GM21737 (cell line): ENCODE measurements around the gene NKD1.

Source experiments
- ATAC-seq: cut with Tn5 transposase; IDR thresholded peaks from one replicate; pipeline ENCODE4 v1.9.1; 2021; ENCODE audit warnings: mild to moderate bottlenecking, moderate library complexity; ENCODE audit not compliant: unreplicated experiment

The NKD1 gene

DNA sequence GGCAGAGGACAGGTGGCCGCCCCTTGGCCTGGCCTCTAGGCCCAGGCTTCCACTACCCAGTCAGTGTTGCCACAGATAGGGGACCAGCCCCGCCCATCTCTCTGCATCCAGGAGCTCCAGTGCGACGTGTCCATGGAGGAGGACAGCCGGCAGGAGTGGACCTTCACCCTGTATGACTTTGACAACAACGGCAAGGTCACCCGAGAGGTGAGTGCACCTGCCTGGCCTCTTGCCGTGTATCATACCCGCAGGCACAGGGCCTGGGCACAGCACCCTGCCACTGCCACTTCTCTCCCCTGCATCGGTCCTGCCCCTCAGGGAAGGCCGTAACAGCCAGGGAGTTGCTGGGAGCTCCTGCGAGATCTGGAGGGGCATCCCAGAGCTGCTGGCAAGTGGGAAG is 77.2 kb downstream of the NKD1 start:
- ATAC-seq: no peak

DNA sequence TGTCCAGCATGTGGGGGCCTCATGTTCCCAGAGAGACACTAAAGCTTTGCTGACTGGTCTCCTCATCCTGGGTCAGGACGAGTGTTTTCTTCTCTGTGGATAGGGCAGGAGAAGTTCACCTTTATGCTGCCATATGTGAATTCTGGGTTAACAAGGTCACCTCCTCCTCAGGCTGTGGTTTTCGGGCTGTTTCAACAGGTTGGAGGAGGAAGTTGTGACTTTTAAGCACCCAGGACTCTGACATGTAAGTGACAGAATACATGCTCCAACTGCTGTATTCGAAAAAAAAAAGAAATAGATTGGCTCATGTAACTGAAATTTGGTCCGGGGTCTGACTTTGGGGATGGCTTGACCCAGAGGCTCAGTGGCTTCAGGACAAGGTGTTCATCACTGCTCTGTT is 78.7 kb downstream of the NKD1 start:
- no peak for ATAC-seq

DNA sequence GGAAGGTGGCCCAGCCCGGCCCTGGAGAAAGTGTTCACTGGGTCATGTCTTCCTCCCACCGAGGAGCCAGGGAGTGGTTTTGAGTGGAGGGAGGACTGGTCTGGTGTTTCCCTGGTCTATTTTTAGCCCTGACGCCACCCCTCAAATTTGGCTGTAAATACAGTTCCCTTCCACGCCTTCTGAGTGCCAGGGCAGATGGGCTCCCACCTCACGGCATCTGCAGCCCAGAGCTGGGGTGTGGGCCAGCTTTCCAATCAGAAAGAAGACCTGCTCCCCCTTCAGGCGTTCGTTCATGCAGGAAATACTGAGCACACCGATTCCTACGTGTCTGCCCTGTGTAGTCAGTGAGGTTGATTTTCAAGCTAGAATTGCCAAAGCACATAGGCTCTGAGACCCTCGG is 79.2 kb downstream of the NKD1 start:
- ATAC-seq: no peak

DNA sequence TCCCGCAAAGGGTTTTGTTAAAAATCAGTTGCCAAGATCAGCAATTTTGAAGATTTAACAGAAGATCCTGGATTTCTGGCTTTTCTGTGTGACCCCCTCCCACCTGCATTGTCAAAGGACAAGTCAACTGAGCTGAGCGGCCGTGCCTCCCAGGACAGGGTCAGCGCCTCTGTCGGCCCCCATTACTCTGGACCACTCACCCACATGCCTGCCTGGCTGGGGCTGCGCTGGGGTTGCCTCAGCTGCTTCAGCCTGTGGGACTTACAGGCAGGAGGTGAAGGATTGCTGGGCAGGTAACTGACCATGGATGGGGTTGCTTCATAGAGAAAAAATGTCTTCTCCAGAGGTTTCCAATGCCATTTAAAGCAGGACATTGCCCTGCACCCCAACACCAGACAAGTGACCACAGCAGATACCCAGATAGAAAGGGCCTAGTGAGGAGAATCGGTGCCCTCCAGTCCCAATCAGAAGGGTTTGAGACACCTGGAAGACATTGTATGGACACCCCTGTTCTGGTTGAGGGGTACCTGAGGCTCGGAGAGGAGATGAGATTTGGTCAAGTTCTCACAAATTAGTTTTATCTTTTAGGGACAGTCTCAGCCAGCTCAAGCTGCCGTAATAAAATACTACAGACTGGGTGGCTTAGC is 80.1 kb downstream of the NKD1 start:
- ATAC-seq: no peak

DNA sequence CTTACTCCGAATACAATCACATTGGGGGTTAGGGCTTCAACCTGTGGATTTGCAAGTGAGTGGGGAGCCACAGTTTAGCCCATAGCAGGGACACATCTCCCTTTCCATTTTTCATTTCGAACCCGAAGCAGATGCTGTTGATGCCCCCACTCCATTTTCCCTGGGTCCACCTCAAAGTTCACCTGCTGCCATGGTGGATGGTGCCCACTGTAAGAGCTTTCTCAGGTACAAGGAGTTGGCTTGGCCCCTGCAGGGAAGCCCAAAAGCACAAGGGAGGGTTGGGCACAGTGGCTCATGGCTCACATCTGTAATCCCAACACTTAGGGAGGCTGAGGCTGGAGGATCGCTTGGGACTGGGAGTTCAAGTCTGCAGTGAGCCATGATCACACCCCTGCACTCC is 81.1 kb downstream of the NKD1 start:
- no peak for ATAC-seq

DNA sequence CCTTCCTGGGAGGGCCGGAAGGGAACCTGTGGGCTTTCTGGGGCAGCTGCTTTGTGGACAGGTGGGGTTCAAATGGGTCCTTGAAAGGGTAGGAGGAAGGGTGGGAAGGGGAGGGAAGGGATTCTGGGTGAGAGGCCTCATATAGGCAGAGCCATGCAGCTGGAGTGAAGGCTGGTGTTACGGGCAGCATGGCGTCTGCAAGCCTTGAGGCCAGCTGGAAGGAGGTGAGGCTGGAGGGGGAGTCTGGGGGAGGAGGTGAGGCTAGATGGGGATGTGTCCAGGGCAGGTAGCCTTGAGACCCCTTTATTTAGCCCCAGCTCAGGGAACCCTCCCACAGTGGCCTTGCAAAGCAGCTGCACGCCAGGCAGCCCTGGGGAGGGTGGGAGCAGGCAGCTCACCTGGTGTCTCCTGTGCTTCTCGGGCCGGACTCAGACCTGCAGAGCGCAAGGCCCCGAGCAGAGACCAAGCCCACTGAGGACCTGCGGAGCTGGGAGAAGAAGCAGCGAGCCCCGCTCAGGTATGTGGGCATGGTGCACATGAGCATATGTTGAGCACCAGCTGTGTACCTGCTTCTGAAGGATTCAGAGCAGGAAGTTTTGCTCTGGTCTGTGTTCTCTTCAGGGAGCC is 82.3 kb downstream of the NKD1 start:
- ATAC-seq: no peak

DNA sequence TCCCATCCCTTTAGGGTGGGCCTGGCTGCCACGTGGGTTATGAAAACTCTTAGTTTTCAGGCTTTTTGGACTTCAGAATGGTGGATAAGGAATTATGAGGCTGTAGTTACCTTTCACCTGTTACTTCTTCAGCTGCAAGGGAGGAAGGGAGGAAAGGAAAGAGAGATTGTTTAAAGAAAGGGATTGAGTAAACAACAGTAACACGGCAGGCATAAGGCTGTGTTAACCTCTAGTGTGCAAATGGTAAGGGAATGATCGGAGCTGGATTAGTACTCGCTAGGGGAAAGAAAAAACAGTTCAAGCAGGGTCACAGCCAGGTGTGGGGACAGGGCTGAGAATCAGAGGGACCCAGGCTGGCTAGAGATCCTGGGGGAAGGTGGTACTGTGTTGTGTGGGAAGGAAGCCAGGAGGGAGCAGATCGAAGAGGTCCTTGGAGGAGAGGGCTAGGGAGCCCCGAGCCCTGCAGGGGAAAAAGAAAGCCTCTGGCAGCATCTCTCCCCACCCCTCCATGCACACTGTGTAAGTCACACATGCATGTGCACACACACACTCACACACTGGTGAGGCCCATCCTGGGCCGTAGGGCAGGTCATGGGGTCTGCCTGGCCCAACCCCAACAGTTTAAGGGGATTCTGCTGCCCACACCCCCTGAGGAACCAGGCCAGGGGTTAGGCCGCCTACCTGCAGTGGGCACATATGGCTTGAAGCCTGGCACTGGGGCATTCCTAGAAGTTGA is 83.2 kb downstream of the NKD1 start:
- no peak for ATAC-seq

DNA sequence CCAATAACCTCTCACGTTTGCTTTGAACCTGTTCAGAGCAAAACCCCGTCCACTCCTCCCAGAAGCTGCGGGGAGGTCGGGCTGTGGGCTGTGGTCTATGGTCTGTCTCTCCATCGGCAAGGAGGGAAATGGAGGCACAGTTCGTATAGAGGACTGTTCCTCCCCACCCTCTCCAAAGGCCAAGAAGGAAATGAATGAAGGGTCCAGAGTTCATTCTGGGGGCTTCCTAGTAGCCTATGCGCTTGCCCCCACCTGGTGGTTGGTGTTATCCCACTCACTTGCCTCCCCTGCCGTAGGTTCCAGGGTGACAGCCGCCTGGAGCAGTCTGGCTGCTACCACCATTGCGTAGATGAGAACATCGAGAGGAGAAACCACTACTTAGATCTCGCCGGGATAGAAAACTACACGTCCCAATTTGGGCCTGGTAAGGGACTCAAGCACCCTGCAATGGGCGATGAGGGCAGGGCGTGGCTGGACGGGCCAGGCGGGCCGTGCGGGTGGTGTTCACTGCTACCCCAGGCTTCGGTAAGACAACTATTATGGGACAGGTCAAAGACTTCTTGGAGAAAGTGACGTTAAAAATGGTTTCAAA is 83.9 kb downstream of the NKD1 start:
- ATAC-seq: no peak

DNA sequence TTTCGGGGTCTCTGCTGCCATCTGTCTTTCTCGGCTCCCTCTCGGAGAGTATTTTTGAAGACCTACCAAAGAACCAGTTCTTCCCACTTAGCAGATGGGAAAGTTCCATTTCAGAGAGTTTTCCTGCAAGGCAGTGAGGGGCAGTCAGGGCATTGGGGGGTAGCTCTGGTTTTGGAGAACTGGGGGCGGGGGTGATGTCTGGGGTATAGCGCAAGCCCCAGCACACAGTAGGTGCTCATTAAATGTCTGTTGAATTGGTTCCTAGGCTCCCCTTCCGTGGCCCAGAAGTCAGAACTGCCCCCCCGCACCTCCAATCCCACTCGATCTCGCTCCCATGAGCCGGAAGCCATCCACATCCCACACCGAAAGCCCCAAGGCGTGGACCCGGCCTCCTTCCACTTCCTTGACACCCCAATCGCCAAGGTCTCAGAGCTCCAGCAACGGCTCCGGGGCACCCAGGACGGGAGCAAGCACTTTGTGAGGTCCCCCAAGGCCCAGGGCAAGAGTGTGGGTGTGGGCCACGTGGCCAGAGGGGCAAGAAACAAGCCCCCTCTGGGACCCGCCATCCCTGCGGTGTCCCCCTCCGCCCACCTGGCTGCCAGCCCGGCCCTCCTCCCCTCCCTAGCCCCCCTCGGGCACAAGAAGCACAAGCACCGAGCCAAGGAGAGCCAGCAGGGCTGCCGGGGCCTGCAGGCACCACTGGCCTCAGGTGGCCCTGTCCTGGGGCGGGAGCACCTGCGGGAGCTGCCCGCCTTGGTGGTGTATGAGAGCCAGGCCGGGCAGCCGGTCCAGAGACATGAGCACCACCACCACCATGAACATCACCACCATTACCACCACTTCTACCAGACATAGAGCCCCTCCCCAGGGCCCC is 85.0 kb downstream of the NKD1 start:
- no peak for ATAC-seq

DNA sequence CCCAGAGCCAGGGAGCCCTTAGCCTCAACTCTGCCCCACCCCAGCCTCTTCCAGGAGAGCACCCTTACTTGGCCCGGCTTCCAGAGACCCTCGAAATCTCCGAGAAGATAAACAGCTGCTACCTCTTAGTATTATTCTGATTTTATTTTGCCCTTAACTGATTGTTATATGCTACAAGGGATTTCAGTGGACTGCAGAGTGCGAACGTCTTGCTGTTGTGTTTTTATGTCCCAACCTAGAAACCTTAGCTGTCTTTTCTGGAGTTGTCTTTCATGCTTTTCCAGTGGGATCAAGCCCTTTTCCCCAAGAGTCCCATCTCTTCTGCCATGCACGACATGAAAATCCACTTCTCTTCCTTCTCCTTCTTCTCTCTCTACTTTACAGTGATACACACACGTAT is 85.9 kb downstream of the NKD1 start:
- ATAC-seq: no peak

DNA sequence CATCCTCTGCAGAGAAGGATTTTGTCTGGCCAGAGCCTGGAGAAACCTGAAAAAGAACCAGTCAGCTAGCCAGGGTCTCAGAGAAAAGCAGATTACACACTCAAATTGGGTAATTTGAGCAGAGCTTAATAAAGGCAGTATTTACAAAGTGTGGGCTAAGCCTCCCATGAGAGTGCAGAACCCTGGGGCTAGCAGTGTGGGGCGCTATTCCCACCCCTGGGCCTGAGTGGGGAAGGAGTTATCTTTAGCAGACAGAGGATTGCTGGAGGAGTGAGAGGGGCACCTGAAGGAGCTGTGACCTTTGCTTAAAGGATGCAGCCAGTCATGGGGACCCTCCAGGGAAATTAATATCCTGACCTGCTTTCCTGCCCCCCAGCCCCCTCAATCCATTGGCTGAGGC is 86.8 kb downstream of the NKD1 start:
- no peak for ATAC-seq

DNA sequence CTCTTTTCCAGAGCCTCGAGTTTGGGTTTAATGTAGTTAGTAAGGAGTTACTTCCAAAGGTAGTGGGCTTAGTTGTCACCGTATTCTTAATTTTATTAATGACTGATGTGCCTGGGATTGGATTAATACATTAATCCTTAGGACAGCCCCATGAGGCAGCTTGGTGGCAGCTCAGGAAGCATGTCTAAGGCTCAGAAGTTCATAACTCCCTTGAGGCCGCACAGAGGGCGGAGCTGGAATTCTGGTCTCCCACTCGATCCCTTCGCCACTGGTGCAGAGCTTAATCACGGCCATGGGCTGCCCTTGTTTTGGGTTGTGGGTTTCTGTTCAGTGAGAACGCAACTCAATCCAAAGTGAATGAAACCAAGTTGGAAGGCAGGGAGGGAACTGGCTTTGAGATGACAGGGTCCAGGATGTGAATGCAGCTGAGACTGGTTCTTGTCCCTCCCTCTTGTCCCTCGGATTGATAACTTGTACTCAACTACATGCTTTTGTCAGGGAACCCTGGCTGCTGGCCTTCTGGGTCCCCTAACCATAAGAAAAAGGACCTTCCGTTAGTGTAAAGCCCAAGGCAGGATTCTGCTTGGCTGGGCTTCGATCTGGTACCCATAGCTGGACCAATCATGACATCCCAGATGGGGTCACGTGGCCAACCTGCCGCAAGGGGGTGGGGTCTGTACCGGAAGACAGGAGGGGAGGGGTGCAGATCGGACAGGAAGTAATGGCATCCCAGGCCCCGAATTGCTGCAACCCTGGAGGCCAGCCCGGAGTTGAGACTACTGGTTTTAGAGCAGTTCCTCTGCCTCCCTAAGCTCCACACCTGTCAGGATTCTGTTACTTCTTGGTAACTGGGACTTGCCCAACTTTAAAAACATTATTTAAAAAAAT is 87.6 kb downstream of the NKD1 start:
- no peak for ATAC-seq

DNA sequence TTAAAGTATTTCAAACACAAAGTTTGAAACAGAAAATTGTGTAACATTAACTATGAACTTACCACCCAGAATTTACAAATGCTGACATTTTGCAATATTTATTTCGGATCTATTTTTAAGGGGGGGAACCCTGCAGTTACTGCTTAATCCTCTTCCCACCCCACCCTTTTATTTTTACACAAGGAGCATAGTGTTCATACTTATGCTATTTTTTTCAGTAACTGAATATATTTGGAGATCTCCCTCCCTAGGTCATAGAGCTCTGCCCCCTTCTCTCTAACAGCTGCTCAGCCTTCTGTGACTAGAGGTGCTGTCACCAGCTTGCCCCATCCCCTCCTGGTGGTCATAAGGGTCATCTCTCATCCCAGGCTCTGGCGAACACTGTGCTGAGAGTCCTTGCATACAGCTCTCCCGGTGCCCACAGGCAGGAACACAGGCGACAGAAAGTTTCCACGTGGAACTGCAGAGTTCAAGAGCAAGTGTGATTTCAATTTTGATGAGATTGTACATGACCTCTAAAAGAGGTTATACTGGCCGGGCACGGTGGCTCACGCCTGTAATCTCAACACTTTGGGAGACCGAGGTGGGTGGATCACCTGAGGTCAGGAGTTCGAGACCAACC is 88.7 kb downstream of the NKD1 start:
- no peak for ATAC-seq

DNA sequence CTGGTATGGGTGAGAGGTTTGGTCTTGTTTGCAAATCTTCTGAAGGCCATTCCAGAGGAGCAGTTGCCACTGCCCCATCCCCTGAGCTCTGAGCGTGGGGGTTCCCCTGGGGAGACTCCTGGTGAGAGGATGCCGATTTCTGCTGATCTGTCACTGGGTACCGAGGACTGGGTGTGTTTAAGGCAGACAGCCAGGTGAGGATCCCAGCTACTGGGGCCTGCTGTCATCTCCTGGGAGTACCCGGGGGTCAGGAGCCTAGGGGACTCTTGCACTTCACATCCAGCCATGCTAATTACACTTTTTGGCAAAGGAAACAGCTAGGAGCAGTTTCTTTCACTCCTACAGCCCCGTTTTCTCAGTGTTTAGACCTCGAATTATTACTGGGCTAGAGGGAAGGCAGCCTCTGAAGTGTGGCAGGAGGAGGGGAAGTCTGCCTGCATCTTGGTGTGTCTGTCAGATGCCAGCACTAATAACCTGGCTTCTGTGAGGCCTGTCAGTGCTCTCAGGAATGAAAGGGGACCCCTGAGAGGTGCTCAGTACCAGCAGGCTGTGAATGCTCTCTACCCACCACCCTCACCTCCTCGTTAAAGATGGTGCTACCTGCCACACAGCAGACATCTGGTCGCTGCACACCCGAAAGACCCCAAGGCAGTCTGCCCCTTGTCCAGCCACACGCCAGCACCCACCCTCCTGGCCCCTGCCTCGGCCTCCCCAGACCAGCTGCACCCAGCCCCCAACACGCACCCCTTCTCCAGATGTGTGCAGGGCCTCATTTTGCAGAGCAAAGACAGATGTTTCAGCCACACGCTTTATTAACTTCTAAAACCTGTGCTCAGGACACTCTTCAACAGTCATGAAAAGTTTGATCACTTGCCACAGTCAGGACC is 89.8 kb downstream of the NKD1 start:
- no peak for ATAC-seq

DNA sequence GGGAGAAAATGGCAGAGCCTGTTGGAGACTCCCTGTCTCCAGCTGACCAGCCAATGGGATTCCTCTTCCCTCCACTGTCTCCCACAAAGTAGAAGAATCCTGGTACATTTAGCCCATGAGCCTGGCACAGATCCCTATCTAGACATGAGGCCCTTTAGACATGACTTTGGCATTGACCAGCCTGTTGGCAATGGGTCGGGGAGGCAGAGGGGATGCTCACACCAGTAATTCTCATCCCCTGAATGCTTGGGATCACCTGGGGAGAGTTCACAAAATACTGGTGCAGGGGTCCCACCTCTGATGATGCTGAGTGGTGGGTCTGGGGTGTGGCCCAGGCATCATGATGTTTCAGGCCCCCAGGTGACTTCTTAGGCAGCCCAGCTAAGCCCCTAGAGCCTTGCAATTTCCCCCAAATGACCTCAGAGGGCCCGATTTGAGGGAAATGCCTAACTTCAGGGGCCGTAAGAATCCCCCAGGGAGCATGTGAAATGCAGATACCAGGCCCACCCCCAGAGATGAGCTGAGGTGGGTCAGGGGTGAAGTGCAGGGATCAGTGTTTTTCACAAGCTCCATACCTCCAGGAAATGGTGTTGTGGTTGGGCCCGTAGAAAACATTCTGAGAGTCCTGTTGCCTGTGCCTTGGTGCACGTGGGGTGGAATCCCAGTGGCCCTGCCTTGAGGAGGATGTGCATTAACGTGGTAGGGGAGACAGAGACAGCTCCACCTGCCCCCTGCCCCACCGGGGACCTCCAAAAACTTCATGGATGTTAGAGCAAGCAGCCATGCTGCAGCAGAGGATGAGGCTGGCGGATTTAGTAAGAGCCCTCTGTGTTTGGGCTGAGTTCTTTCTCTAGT is 90.8 kb downstream of the NKD1 start:
- ATAC-seq: no peak

DNA sequence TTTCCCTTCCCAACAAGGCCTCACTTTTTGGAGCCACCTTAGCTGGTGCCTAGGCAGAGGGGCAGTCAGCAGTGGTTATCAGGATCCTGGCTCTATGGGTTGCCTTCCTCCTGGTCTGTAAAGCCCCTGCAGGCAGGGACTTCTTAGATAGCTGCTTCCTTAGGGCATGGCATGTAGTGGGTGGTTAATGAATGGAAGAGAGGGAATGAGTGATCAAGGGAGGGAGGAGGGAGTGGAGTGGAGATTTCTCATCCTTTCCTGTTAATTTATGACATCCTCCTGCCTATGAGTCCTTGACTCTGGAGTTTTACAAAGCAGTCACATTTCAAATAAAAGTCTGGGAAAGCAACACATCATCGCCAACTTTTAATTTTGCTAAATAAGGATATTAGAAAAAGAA is 92.2 kb downstream of the NKD1 start:
- no peak for ATAC-seq

DNA sequence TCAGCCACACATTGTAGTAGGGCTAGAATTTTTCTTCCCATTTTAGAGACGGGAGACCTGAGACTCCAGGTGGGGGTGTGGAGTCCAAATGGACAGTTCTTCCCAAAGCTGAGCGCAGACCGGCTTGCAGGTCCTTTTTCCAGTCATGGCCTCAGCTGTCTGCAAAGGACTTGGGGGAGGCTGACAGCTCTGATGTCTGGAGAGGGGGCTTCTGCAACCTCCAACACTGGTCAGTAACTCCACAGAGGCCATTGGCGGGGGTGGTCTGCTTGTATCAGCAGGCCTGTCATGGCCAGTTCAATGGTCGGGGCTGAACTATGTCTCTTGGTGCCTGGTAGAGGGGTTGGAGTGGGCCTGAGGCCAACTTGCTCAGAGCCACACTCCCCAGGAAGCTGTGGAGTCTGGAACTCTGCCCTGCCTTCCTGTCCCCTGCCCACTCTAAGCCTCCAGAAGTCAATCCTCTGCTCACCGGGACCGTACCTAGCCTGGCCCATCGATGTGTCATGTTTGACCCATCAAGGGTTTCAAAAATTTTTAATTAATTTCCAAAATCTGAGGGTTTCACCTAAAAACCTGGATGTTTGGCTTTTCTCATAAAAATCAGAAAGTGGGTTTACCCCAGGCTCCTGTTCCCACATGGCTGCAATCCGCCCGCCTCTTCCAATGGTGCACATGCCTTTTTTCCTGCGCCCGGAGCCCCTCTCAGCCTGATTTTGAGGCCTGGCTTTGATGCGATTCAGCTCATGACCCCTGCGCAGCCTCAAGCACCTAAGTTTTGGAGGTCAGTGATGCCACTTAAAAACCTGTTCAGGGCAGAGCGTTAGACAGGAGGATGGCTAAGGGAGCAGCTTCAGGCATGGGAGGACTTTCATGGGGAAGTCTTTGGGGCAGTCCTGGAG is 93.0 kb downstream of the NKD1 start:
- no peak for ATAC-seq
